K562 (cell line): ENCODE data around the gene S100A2. TPM values are rescaled to one million over a fixed set of nuclear protein-coding genes. Genes with fewer than 3 reads are reported as not detected.

Source experiments
- ADNP ChIP-seq: fragments of 200-800 bp; sonication (Bioruptor generic); IDR thresholded peaks from 2 replicates; pipeline ENCODE4 v1.6.1; 2016; ENCODE audit warnings: missing genetic modification characterization, missing compliant biosample characterization
- ATF4 ChIP-seq: fragments of 450-650 bp; formaldehyde crosslinking; IDR thresholded peaks from 2 replicates; pipeline ENCODE4 v1.4.0; 2022; ENCODE audit warnings: mild to moderate bottlenecking, moderate library complexity
- BHLHE40 ChIP-seq: IDR thresholded peaks from 2 replicates; pipeline ENCODE4 v1.6.1; 2011; ENCODE audit warnings: low read length, improper control_type of control experiment
- C11orf30 ChIP-seq: fragments of 450-650 bp; IDR thresholded peaks from 2 replicates; pipeline ENCODE4 v1.6.1; 2016; ENCODE audit warnings: low read depth, mild to moderate bottlenecking
- E2F8 ChIP-seq: fragments of 450-650 bp; IDR thresholded peaks from 2 replicates; pipeline ENCODE4 v1.7.1; 2018; ENCODE audit warnings: mild to moderate bottlenecking, low read depth; ENCODE audit not compliant: partially characterized antibody
- GTF2A2 ChIP-seq: IDR thresholded peaks from 2 replicates; pipeline ENCODE4 v1.6.1; 2016; ENCODE audit warnings: mild to moderate bottlenecking, missing genetic modification characterization, missing compliant biosample characterization
- GTF2B ChIP-seq: IDR thresholded peaks from 2 replicates; pipeline ENCODE4 v1.6.1; 2011; ENCODE audit not compliant: insufficient read length; ENCODE audit errors: extremely low read depth
- IRF2 ChIP-seq: sonication (generic); formaldehyde crosslinking; IDR thresholded peaks from 2 replicates; pipeline ENCODE4 v1.8.1; 2022; ENCODE audit warnings: mild to moderate bottlenecking, missing genetic modification reagents
- KLF13 ChIP-seq: fragments of 450-650 bp; IDR thresholded peaks from 2 replicates; pipeline ENCODE4 v1.6.1; 2016; ENCODE audit warnings: missing genetic modification characterization, low read depth, mild to moderate bottlenecking, missing compliant biosample characterization, moderate library complexity, borderline replicate concordance
- NR1H2 ChIP-seq: sonication (generic); formaldehyde crosslinking; IDR thresholded peaks from 2 replicates; pipeline ENCODE4 v1.4.0; 2020; ENCODE audit warnings: mild to moderate bottlenecking, missing genetic modification reagents
- NRF1 ChIP-seq, 2 experiments: fragments of 450-650 bp; IDR thresholded peaks in 1 of 2; conservative IDR thresholded peaks in 1 of 2; 2 replicates each; pipeline ENCODE4 v1.6.1; 2014; ENCODE audit warnings: mild to moderate bottlenecking in 2 of 2
- POLR2A ChIP-seq: fragments of 450-650 bp; conservative IDR thresholded peaks from 2 replicates; pipeline ENCODE4 v1.6.1; 2016
- SMARCA5 ChIP-seq: fragments of 450-650 bp; IDR thresholded peaks from 2 replicates; pipeline ENCODE4 v1.6.1; 2016
- YY1 ChIP-seq, 3 experiments: IDR thresholded peaks; 2 replicates each; pipeline ENCODE4 v1.6.1; 2011; ENCODE audit warnings: low read length in 2 of 3, mild to moderate bottlenecking in 2 of 3, moderate library complexity in 2 of 3, borderline replicate concordance in 1 of 3, control low read depth in 1 of 3, low read depth in 1 of 3; ENCODE audit not compliant: insufficient read depth in 3 of 3, insufficient replicate concordance in 2 of 3, control insufficient read depth in 1 of 3, insufficient read length in 1 of 3; ENCODE audit errors: extremely low read depth in 1 of 3
- ZKSCAN8 ChIP-seq: fragments of 200-800 bp; sonication (Bioruptor generic); IDR thresholded peaks from 2 replicates; pipeline ENCODE4 v1.6.1; 2016; ENCODE audit warnings: missing genetic modification characterization, missing compliant biosample characterization
- ZNF184 ChIP-seq: sonication (generic); formaldehyde crosslinking; IDR thresholded peaks from 2 replicates; pipeline ENCODE4 v1.5.0; 2020; ENCODE audit warnings: missing genetic modification reagents
- ZNF239 ChIP-seq: fragments of 250-450 bp; sonication (Bioruptor Pico); IDR thresholded peaks from 2 replicates; pipeline ENCODE4 v1.4.0; 2020; ENCODE audit warnings: mild to moderate bottlenecking
- ZNF408 ChIP-seq: fragments of 250-450 bp; sonication (Bioruptor Pico); IDR thresholded peaks from 2 replicates; pipeline ENCODE4 v1.4.0; 2020; ENCODE audit warnings: low read depth, mild to moderate bottlenecking, moderate library complexity
- ZNF584 ChIP-seq: fragments of 200-800 bp; sonication (Bioruptor generic); IDR thresholded peaks from 2 replicates; pipeline ENCODE4 v1.6.1; 2016; ENCODE audit warnings: low read depth, mild to moderate bottlenecking, missing genetic modification characterization, missing compliant biosample characterization
- polyA plus RNA-seq, 8 experiments: library from polyadenylated mRNA; depleted of rRNA in 4 of 8; stranded (reverse) in 5 of 8; unstranded in 3 of 8; fragments of >200 nt; fragmentation: Nextera tagmentation in 2 of 8; fragmentation: Illumina TruSeq in 1 of 8; extraction: Ambion mirVana in 2 of 8; extraction: Trizol in 1 of 8; gene quantifications; 2 replicates each; pipeline versions ENCODE4 v1.2.1 to v1.2.3, GENCODE V29; 2011 to 2014; ENCODE audit warnings: inconsistent platforms in 1 of 8, missing spikeins in 1 of 8
- total RNA-seq, 7 experiments: library from RNA; depleted of rRNA in 6 of 7; stranded (reverse); fragments of >200 nt in 6 of 7; fragmentation: Illumina TruSeq in 2 of 7; extraction: Trizol in 2 of 7; gene quantifications; 2 replicates each; pipeline versions ENCODE4 v1.2.1 to v1.2.3, GENCODE V29; 2011 to 2021; ENCODE audit warnings: low replicate concordance in 1 of 7
- TF ChIP-seq, protein P1 (sequence below): sonication (generic); formaldehyde crosslinking; IDR thresholded peaks from 2 replicates; pipeline ENCODE4 v1.8.1; 2022; ENCODE audit warnings: missing genetic modification reagents
- TF ChIP-seq, protein P2 (sequence below): fragments of 450-650 bp; formaldehyde crosslinking; IDR thresholded peaks from 2 replicates; pipeline ENCODE4 v1.4.0; 2020; ENCODE audit warnings: mild to moderate bottlenecking, moderate library complexity

The S100A2 gene
- total and polyA plus RNA-seq, 9 of the 15 experiments (the other 6 are each of a cell fraction or from before 2014, with no cell fraction given) = 0.28 to 0.65 (median 0.44) TPM; not detected in 4

- TF ChIP-seq YY1 (IDR thresholded peaks at IDR 0.05; ENCODE audit: borderline replicate concordance in 1 of 3, control insufficient read depth in 1 of 3, extremely low read depth in 1 of 3, insufficient read depth in 3 of 3, insufficient read length in 1 of 3, insufficient replicate concordance in 2 of 3, low read depth in 1 of 3, low read length in 2 of 3) = peak in 2 of 3 experiments; percentile 31 to 41
- TF ChIP-seq ZNF184 (CRISPR knock-in tag) = no peak
- peak; percentile 29 for TF ChIP-seq E2F8
- TF ChIP-seq C11orf30 = peak; percentile 76
- TF ChIP-seq, protein P1, sequence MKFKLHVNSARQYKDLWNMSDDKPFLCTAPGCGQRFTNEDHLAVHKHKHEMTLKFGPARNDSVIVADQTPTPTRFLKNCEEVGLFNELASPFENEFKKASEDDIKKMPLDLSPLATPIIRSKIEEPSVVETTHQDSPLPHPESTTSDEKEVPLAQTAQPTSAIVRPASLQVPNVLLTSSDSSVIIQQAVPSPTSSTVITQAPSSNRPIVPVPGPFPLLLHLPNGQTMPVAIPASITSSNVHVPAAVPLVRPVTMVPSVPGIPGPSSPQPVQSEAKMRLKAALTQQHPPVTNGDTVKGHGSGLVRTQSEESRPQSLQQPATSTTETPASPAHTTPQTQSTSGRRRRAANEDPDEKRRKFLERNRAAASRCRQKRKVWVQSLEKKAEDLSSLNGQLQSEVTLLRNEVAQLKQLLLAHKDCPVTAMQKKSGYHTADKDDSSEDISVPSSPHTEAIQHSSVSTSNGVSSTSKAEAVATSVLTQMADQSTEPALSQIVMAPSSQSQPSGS (CRISPR knock-in tag) = no peak
- no peak for TF ChIP-seq ZNF584 (CRISPR knock-in tag)
- no peak for TF ChIP-seq ZNF408
- peak; percentile 27; the same call in 1 of the 2 replicates for TF ChIP-seq BHLHE40
- 0 out of 2 replicates have a peak, but pooled peaks have one; percentile 41 for TF ChIP-seq NR1H2 (CRISPR knock-in tag)
- no peak for TF ChIP-seq GTF2A2 (tag)
- no peak for TF ChIP-seq KLF13 (tag)
- TF ChIP-seq, protein P2, sequence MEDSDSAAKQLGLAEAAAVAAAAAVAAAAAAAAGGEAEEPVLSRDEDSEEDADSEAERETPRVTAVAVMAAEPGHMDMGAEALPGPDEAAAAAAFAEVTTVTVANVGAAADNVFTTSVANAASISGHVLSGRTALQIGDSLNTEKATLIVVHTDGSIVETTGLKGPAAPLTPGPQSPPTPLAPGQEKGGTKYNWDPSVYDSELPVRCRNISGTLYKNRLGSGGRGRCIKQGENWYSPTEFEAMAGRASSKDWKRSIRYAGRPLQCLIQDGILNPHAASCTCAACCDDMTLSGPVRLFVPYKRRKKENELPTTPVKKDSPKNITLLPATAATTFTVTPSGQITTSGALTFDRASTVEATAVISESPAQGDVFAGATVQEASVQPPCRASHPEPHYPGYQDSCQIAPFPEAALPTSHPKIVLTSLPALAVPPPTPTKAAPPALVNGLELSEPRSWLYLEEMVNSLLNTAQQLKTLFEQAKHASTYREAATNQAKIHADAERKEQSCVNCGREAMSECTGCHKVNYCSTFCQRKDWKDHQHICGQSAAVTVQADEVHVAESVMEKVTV (CRISPR knock-in tag) = peak; percentile 98
- TF ChIP-seq GTF2B = no peak
- TF ChIP-seq ZKSCAN8 (CRISPR knock-in tag) = no peak
- no peak for TF ChIP-seq ATF4 (CRISPR knock-in tag)
- TF ChIP-seq NRF1 (conservative IDR thresholded peaks at IDR 0.05 in 1 of 2, IDR thresholded peaks at IDR 0.05 in 1 of 2) = peak in 1 of 2 experiments; percentile 34; a peak in 1 of 4 replicates
- no peak for TF ChIP-seq ADNP (tag)
- TF ChIP-seq ZNF239 (CRISPR knock-in tag) = no peak
- TF ChIP-seq POLR2A = no peak
- TF ChIP-seq IRF2 (CRISPR knock-in tag) = no peak
- TF ChIP-seq SMARCA5 = no peak
Observed at GRCh38 chr1:153568367-153569099, 2.9 kb upstream of the S100A2 start (continued).
